NCI-H345 treated with DMSO at 0.1 percent for 48 hours (cell line): Measurements from ENCODE around the gene GP1BB.
"Not testable (repeated sequence)": the region's sequence is repeated elsewhere in the genome, so short reads cannot be mapped to it uniquely, and the experiment has no call there.

ENCODE experiments used
- DNase-seq: peaks from one replicate; lab custom pipeline; 2025; ENCODE audit not compliant: unreplicated experiment; lab: John Stamatoyannopoulos, UW

Gene GP1BB

GRCh38 chr22:19723232-19723982 is at the start of gene GP1BB:
Gene GP1BB, plus strand, starts transcription at chr22:19723539. Its CDS starts 31 bp downstream, at chr22:19723570.
- DNase-seq, result no peak

DNA sequence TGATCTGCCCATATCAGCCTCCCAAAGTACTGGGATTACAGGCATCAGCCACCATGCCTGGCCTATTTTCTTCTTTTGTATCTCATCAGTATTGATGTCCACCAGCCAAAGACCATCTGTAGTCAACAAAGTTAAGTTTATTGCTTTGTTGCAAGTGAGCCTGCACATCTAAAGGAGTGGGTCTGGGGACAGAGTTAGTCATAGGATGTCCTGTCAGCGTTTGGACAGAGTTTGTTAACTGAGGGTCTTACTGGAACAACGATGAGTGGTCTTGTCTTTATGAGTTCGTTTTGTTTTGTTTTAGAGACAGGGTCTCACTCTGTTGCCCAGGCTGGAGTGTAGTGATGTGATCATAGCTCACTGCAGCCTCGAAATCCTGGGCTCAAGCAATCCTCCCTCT is 49.7 kb upstream of the GP1BB start:
- DNase-seq, result no peak

GRCh38 chr22:19674129-19674928 is 49.0 kb upstream of the GP1BB start:
- DNase-seq, result no peak

- DNase-seq, result no peak
Measured at GRCh38 chr22:19674929-19675253, 48.4 kb upstream of the GP1BB start.

DNA sequence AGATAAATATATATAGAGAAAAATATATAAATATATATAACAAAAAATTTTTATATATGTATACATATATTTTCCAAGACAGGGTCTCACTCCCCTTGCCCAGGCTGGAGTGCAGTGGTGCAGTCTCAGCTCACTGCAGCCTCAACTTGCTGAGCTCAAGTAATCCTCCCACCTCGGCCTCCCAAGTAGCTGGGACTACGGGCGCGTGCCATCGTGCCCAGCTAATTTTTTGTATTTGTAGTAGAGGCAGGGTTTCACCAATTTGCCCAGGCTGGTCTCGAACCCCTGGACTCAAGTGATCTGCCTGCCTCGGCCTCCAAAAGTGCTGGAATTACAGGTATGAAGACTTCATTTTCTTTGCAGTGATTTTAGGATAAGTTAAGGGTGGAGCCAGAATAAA is 47.9 kb upstream of the GP1BB start:
- no peak for DNase-seq

GRCh38 chr22:19676437-19676836 is 46.9 kb upstream of the GP1BB start:
- not testable (repeated sequence) for DNase-seq

DNA sequence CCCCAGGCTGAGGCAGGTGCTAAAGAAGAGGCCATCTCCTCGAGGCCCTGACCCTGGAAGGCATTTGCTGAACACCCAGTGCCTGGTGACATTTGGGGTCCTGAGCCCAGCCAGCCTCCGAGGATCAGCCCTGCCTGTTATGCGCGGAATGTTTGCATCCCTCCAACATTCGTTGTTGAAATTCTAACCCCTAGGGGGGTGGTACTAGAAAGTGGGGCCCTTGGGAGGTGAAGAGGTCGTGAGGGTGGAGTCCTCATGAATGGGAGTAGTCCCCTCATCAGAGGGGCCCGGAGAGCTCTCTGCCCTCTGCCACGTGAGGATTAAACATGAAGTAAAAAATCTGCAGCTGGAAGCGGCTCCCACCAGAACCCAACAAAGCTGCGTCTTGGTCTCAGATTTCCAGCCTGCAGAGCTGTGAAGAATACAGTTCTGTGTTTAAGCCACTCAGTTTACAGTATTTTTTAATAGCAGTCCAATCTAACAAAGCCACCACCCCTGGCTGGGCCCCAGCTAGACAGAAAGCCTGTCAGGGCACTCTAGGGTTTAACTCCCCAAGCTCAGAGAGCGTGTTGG is 44.3 kb upstream of the GP1BB start:
- no peak for DNase-seq

DNA sequence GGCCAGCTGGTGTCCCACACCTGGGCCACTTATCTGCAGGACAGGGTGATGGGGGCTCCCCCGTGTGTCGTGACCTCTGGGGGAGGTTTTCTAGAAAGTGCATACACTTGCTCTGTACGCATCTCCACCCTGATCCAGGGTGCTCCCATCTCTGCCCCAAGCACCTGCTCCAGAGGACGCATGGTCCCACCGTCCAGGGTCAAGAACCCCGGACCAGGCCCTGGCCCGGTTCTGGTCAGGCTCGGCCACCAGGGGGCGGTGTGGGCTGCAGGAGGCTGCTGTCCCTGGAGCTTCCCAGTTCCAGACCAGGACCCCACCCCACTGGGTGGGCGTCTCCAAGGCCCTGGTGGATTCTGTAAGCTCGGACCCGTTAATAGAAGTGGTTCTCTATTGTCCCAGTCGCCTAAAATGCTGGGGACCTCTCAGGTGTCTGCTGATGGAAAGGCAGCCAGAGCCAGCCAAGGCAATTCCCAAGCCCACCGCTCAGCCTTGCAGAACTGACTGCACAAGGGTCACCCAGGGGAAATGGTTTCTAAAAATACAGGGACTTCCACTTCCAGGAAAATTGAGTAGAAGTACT is 43.7 kb upstream of the GP1BB start:
- DNase-seq, result no peak

GRCh38 chr22:19680287-19680881 is 43.0 kb upstream of the GP1BB start:
- DNase-seq, result no peak

- DNase-seq, result no peak
Measured at GRCh38 chr22:19680911-19681862, 42.2 kb upstream of the GP1BB start.

- DNase-seq, result no peak
Measured at GRCh38 chr22:19681863-19682245, 41.5 kb upstream of the GP1BB start.

DNA sequence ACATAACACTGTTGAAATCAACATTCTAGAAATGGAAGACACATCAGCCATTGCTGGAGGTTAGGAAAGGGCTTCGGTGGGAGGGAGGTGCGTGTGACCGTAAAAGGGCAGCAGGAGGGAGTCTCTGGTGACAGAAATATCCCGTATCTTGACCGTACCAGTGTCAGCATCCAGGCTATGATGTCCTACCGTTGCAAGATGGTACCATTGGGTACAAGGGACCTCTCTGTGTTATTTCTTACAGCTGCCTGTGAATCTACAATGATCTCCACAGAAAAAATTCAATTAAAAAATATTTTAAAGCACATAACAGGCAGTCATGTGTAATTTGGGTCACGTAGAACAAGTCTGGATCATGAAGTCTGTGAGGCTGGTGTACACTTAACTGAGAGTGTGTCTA is 36.4 kb upstream of the GP1BB start:
- DNase-seq, result no peak

- DNase-seq, result peak; percentile 24
Measured at GRCh38 chr22:19687561-19688300, 35.6 kb upstream of the GP1BB start.

GRCh38 chr22:19688301-19689290 is 34.7 kb upstream of the GP1BB start:
- DNase-seq, result no peak

GRCh38 chr22:19689408-19689807 is 33.9 kb upstream of the GP1BB start:
- DNase-seq, result no peak

- no peak for DNase-seq
Measured at GRCh38 chr22:19691007-19691720, 32.2 kb upstream of the GP1BB start.

DNA sequence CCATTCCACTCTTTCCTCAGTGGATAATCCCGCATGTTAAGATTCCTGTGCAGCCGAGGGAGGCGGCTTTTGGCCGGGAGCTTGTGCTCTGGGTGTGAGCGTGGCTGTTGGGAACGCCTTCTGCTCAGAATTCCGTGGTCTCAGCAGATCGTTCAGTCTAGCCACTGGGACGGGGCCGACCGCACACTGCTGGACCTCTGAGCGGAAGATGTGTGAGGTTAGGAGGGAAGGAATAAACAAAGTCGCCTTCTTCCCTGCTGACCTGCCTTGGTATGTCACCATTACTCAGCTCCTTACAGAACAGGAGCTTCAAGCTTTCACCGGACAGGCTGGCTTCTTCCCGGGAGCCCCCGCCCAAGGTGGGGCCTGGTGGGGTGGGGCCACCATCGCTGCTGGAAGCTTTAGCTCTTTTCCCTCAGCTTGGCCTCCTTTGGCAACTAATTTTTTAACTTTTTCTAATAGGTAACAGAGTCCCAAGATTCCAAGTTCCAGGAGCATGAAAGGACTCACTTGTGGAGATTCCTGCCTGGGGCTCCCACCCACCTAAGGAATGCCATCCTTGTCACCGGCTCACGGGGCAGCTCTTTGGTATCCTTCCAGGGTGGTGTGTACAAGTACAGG is 31.5 kb upstream of the GP1BB start:
- DNase-seq, result no peak
